Measurements from ENCODE around the gene KIRREL1.

Gene KIRREL1

GRCh38 chr1:157965584-157965983 is 27.9 kb upstream of the KIRREL1 start:
- no peak for TF ChIP-seq CTCF (IDR thresholded peaks at IDR 0.05)

GRCh38 chr1:157966031-157966537 is 27.4 kb upstream of the KIRREL1 start:
- TF ChIP-seq CTCF (IDR thresholded peaks at IDR 0.05), result no peak

GRCh38 chr1:157967205-157967604 is 26.2 kb upstream of the KIRREL1 start:
- TF ChIP-seq CTCF (IDR thresholded peaks at IDR 0.05), result no peak

GRCh38 chr1:157968508-157968907 is 24.9 kb upstream of the KIRREL1 start:
- no peak for TF ChIP-seq CTCF (IDR thresholded peaks at IDR 0.05)

GRCh38 chr1:157968946-157969345 is 24.5 kb upstream of the KIRREL1 start:
- no peak for TF ChIP-seq CTCF (IDR thresholded peaks at IDR 0.05)

GRCh38 chr1:157969697-157970485 is 23.6 kb upstream of the KIRREL1 start:
- peak; percentile 85 for TF ChIP-seq CTCF (IDR thresholded peaks at IDR 0.05)

- no peak for TF ChIP-seq CTCF (IDR thresholded peaks at IDR 0.05)
Measured at GRCh38 chr1:157971769-157972168, 21.7 kb upstream of the KIRREL1 start.
